Fibroblast of mammary gland (primary cell): ENCODE measurements around the gene RNF125.

Experiments used
- DNase-seq: peaks from one replicate; pipeline ENCODE4 v3.0.0-alpha.2; 2010; ENCODE audit warnings: low read depth
- H3K4me3 ChIP-seq: 2 replicates; pipeline ENCODE4 v1.5.1; 2011; ENCODE audit warnings: low read depth, mild to moderate bottlenecking, low read length, moderate library complexity; ENCODE audit not compliant: control insufficient read depth
- TF ChIP-seq, protein P1 (sequence below): conservative IDR thresholded peaks from 2 replicates; pipeline ENCODE4 v1.5.1; 2011; ENCODE audit warnings: low read depth, low read length, inconsistent platforms; ENCODE audit not compliant: control insufficient read depth, insufficient read depth

The RNF125 gene

DNA sequence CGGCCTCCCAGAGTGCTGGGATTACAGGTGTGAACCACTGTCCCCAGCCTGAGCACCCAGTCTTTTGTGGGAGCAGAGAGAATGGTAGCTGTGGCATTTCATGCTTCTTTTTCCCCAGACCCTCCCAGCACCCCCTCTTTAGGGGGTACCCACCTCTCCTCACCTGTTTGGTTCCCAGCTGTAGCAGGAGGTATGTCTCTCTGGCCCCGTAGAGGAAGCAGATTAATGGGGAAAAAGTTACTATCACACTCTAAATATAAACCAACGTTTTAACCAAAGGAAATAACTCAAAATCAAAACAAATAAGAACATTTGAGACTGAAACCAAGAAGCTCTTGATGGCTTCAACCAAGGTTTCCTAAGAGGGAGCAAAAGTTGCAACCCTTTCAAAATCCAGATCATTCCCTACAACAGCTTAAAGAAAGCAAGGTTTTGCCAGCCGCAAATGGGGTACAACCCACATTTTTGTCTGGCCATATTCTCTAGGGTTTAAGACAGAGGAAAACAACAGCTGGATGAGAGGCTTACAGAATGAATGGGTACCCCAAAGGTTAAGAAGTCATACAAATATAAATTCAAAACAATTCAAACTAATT lies 8.0 kb downstream of the RNF125 start:
- TF ChIP-seq, protein P1, sequence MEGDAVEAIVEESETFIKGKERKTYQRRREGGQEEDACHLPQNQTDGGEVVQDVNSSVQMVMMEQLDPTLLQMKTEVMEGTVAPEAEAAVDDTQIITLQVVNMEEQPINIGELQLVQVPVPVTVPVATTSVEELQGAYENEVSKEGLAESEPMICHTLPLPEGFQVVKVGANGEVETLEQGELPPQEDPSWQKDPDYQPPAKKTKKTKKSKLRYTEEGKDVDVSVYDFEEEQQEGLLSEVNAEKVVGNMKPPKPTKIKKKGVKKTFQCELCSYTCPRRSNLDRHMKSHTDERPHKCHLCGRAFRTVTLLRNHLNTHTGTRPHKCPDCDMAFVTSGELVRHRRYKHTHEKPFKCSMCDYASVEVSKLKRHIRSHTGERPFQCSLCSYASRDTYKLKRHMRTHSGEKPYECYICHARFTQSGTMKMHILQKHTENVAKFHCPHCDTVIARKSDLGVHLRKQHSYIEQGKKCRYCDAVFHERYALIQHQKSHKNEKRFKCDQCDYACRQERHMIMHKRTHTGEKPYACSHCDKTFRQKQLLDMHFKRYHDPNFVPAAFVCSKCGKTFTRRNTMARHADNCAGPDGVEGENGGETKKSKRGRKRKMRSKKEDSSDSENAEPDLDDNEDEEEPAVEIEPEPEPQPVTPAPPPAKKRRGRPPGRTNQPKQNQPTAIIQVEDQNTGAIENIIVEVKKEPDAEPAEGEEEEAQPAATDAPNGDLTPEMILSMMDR: no peak
- H3K4me3 ChIP-seq: no peak overlapping the region
- DNase-seq: no peak

DNA sequence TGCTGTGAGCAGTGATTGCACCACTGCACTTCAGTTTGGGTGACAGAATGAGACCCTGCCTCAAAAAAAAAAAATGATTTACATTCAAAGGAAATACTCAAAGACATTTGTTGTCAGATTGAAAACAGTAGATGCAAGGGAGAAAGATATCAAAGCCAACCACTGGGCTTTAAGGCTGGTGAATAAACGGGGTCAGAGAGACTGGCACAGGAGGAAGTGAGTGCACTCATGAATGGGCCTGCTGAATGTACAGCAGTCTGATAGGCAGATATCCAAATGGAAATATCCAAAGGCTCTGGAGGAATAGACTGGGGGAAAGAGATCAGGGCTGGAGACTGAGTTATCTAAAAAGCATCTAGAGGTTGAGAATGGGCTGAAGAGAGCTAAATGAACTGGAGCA lies 10.9 kb downstream of the RNF125 start:
- TF ChIP-seq, protein P1: no peak
- DNase-seq: no peak
- no peak overlapping the region for H3K4me3 ChIP-seq

DNA sequence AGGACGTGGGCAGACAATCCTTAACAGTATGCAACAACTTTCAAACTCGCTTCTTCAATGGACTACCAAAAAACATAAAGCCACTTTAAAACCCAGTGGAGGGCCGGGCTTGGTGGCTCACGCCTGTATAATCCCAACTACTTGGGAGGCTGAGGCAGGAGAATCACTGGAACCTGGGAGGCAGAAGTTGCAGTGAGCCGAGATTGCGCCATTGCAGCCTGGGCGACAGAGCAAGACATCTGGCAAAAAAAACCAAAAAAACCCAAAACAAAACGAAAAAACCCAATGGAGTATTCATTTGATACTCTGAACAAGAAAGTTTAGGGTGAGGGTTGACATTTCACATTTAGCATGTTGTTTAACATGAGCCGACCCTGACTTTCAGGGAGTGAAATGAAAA lies 14.0 kb downstream of the RNF125 start:
- TF ChIP-seq, protein P1: no peak
- no peak for DNase-seq
- no peak overlapping the region for H3K4me3 ChIP-seq

DNA sequence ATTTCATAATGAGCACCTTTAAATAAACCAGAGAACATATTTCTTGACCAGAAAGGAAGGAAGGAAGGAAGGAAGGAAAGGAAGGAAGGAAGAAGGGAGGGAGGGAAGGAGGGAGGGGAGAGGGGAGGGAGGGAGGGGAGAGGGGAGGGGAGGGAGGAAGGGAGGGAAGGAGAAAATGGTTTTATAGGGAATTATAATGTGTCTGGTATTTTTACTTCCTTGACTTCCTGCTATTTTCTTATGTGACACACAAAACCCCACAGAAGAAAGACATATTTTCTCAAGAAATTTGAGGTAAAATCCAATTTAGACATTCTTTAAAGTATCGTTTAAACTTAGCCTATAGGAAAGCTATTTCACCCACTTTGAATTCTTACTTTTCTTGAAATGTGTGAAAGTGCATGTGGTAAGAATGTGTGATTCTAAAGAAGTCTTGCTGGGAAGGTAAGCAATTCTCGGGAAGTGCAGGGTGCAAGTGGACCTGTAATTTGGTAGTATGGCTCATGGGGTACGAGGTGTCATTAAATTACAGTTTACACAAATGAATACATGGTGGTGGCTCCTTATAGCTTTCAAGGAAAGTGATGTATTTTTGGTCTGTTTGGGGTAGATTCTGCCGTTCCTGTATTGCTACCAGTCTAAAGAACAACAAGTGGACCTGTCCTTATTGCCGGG lies 18.0 kb downstream of the RNF125 start:
- no peak for DNase-seq
- TF ChIP-seq, protein P1: no peak
- no peak overlapping the region for H3K4me3 ChIP-seq

DNA sequence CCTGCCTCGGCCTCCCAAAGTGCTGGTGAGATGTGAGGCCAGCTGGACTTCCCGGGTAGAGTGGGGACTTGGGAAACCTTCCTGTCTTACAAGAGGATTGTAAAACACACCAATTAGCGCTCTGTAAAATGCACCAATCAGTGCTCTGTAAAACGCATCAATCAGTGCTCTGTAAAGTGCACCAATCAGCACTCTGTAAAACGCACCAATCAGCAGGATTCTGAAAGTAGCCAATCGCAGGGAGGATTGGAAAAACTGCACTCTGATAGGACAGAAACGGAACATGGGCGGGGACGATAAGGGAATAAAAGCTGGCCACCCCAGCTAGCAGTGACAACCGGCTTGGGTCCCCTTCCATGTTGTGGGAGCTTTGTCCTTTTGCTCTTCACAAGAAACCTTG lies 19.0 kb downstream of the RNF125 start:
- H3K4me3 ChIP-seq: no peak overlapping the region
- TF ChIP-seq, protein P1: no peak
- DNase-seq: no peak

DNA sequence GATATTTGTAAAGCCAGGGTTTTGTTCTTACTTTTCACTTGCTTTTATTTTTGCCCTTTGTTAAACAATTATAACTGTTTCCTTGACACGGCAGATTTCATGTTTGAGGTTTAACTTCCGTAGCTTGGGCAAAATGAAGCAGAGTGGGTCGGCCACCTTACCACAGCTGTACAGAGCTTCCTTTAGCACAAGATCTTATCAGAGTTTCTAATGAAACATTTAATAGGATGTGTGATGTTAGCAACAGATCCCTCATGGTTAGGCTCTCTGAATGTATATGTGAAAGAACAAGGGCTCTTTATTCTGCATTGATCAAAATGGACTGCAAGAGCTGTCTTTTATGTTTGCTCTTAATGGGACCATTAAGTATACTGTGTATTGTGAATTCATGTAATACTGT lies 22.3 kb downstream of the RNF125 start:
- no peak overlapping the region for H3K4me3 ChIP-seq
- DNase-seq: no peak
- TF ChIP-seq, protein P1: no peak
